KG1 (cell line): Measurements from ENCODE around the gene CSRP2.

Source experiments
- DNase-seq: peaks from one replicate; lab custom pipeline; 2025; lab: John Stamatoyannopoulos, UW

Gene CSRP2

DNA sequence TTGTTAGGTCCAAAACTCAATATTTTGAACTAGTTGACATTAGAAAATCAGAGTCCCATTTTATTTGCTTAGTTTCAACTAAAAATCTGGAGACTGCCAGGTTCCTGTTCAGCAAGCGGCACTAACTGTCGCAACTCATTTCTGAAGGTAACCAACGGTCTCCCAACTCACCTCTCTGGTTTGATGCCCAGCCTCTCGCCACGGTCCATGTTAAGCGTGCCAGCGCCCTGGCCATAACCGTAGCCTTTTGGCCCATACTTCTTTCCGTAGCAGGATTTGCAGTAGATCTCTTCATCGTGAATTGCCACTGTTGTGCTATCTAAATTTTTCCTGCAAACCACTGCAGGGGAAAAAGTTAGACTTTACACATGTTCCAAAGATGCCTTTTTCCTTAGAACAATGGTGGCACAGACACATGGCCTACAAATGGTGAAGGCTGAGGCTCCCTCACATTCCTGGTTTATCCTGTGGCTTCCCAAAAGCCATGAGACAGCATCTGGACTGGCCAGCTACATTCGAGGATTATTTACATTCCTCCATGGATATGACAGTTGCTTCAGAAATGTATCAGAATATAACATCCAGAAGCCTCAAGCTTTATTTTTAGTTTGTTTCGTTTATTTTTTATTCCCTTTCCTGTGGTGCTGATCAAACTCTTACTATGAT lies 15.7 kb downstream of the CSRP2 start:
- DNase-seq = no peak

DNA sequence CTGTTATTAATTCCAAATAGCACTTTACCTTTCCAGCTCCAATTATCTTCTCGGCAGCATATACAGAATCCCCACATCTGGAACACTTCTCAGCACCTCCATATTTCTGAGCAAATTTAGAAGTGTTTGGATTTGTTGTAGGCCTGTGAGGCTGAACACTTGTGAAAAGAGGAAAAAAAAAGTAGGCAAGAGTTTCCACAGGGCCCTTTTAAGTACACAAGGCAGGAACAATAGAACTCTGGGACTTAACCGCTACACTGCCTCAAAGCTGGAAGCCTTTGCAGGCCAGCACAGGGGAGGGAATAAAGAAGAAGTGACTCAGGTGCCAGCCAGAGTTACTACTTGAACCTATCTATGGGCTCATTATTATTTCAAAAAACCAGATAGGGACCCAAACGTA lies 18.6 kb downstream of the CSRP2 start:
- no peak for DNase-seq

DNA sequence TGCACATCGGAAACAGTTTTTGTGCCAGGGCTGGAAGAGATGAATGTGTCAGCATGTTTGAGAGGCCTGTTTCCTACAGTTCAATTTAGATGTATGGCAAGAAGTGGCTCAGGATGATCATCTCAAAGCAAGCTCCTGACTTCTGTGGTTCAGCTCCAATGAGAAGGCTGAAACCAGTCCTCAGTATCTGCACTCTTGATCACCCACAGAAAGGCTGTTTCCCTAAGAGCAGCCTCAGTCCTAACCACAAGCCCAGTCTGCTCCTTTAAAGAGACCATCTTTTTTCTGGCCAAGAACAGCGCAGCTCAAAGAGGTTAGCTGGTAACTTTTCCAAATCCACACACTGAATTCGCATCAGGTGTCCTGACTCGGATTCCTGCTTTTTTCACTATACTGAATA lies 19.2 kb downstream of the CSRP2 start:
- DNase-seq = peak; percentile 41

DNA sequence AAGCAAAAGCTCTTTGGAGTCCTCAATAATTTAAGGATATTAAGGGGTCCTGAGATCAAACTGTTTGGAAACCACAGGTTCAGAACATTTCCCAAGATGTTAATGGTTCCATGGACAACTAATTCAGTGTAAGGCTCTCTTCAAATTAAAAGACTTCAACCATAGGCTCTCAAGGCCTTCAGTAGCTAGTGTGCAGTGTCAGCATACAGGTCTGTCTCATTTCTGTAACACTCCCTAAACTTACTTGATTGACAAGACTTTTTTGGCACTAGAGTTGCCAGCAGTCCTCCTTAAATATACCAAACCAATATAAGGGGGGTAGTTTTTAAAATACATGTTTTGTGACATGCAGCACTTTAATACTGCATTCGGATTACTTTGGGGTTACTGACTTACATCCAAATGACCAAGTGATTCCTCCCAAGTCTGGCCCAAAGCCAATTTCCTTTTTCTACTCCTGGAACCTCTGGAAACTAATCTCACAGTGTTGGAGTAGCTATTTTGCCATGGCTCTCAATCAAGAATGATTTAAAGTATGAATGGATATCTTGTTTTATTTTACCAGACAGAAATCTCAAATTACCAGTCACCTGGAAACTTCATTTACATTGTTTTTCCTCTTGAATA lies 22.7 kb downstream of the CSRP2 start:
- DNase-seq = no peak

DNA sequence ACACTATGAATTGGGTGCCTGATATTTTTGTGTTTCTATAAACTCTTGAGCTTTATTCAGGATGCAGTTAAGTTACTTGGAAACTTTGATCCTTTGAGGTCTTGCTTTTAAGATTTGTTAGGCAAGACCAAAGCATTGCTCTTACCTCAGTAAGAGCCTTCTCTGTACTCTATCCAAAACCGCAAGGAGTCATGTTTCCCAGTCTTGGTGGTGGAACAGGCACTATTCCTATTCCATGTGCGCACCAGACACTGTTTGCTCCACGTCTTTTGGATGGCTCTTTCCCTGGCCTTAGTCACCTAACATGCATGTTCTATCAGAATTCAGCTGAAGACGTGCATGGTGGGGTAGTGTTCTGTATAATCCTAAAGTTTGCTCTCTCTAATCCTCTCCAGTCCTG lies 23.5 kb downstream of the CSRP2 start:
- DNase-seq = no peak

DNA sequence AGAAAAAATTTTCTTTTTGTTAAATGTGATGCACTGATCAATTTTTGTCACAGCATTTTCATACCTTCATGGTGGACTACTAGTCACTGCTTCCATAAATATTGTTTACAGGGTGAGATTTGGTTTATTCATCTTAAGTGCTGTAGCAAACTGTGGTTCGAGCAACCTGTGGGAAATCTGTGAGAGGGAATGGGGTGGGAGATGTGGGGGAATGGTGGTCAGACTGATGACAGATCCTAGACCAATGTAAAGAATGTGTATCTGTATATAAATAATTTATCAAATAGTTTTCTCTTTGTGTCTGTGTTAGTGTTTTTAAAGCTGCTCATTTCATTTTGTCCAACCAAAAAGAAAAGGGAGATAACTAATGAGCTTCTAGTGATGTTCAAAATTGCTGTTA lies 26.7 kb downstream of the CSRP2 start:
- DNase-seq = no peak

DNA sequence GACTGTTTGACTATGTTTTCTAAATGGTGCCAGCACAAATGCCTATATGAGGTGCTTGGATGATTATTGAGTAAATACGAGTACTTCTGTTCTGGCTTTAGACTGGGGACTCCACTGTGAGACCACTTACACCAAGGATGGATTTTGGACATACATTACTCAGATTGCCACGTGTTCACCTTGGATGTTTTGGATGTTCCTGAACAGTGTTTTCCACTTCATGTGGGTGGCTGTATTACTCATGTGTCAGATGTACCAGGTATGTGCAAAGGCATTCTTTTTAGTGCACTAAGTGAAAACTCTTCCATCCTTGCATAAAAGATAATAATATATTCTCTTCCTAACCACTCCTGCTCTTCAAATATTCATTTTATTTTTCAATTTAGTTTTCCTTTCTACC lies 30.7 kb downstream of the CSRP2 start:
- no peak for DNase-seq

DNA sequence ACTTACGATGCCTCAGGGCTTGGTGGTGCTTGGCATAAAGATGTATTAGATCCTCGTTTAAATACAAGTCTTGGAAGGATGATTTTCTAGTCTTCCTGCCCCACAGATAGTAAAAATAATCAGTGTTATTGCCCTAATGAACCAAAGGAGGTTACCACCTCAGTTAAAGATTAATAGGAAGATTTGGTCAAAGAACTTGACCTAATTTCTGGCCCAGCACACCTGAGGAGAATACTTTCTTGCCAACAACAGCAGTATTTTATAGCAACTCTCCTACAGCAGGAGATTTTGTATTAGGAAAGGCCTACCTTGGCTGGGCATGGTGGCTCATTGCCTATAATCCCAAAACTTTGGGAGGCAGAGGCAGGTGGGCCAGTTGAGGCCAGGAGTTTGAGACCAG lies 31.6 kb downstream of the CSRP2 start:
- no peak for DNase-seq

DNA sequence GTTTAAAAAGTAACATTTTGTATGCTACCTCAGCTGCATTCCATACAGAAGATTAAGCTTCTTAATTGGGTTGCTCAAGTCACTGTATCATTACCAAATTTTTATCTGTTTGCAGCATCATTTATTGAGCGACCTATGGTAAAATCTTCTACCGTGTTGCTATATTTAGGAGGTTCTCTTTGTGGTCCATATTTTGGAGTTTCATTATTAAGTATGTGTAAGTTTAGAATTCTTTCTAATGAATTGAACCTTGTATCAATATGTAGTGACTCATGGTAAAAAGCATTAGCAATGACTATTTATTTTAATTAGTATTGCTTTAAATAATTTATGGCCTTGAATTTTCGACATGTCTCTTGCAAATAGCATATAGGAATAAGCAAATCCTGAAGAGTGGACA lies 42.2 kb downstream of the CSRP2 start:
- DNase-seq = no peak

DNA sequence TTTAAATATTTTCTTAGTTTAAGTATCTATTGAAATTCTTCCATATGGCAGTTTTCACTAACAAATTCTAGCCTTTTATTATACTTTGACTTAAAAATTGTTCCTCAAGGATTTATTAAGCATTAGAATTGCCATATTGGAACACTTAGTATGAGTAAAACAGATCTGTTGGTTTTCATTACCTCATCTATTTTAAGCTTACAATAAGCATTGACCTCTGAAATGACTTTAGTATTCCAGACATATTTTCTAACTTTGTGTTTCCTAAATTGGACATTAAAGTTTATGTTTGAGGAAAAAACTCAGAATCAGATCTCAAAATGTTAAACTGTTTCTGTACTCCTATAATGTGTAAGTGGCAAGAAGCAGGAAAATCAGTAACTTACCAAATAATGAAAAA lies 48.4 kb downstream of the CSRP2 start:
- DNase-seq = no peak

DNA sequence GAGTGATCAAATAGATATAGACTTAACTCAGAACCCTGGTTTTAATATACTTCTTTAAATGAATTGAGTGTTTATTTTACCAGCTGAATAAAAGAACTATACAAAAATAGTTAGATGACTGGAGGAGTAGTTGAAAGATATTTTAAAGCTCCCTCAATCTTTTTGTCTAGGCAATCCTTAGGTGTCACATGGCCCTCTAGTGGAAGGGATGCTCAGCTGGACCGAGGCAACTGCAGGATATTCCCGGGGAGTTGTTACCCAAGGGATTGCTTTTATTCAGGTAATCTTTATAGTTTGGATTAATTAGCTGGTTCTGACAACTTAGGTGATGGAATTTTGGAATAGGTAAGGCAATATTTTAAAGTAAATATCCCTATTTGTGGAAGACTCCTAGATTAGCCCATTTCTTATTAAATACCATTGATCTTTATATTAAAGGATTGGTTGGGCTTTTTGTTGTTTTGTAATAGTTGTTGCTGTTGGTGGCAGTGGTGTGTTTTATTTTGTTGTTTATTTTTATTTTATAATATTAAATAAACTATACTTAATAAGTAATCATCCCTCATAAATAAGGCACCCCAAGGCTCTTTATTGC lies 57.8 kb downstream of the CSRP2 start:
- DNase-seq = no peak

DNA sequence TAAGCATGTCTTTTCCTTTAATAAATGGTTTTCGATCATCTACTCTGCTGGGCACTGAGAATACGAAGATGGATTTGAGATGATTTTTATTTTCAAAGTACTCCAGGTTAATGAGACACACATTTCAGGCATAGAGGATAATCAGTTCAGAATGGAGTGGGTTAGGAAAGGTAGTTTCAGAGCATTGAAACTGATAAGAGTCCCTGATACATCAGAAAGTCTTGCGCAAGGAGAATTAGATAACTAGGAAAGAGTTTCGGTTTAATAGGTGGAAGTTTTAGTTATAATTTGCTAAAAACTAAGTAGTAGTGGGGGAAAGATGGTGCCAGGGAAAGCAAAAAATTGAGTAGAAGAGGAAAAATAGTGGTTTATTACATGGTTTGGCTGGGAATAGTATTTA lies 64.8 kb downstream of the CSRP2 start:
- no peak for DNase-seq

DNA sequence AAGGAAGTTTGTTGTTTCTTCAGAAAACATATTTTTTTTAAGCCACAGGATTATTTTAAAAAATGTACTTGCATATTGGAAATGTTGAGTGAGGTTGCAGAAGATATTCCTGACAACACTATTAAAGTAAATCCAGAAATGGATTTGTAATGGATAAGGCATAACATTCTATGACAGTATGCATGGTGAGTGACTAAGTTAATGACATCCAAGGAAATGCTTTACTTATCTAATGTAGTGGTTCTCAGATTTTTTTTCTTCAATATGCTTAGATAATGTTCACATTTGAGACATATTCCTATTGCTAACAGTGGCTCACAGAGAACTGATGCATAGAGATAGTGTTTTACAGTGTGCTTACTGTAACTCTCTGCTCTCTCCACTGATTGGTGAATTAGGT lies 65.6 kb downstream of the CSRP2 start:
- no peak for DNase-seq

DNA sequence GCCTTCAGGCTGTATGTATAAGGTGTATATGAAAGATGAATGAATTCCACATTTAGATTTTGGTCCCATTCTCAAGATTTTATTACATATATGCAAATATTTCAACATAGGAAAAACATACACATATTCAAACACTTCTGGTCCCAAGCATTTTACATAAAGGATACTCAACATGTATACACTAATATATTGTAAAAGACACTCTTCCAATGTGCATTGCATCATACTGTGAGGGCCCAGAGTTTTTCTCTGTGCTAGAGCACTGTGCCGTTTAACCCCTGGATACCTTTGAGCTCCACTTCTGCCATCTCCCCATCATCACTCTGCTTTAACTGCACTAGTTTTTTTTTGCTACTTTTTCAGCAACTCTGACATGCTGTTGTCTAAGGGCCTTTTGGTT lies 66.8 kb downstream of the CSRP2 start:
- no peak for DNase-seq

DNA sequence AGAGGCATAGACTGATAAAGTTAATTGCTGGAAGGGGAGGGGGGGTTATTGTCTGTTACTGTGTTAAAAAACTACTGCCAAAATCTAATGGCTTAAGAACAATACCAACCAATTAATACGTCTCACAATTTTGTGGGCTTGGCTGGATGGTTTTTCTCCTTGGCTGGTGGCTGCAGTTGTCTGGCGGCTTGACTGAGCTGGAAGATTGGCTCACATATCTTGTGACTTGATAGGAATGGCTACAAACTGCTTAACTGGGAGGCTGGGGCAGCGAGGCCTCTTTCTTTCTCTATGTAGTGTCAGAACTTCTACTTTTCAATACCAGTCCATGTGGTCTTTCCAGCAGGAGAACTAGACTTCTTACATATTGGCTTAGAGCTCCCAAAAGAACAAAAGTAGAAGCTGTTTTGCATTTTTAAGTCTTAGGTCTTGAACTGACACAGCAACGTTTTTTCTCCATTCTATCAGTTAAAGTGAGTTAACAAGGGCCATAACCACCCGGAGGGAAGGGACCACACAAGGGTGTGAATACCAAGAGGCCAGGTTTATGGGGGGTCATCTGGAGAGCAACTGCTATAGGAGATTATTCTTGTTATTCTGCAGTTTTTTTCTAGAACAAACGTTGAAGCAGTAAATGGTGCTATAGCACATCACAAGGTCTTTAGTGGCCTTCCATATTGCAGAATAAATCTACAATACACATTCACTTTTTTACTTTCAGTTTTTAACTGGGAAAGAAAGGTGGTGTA lies 68.0 kb downstream of the CSRP2 start:
- DNase-seq = no peak
